ENCODE data around the gene AURKAIP1. TPM values are rescaled to one million over a fixed set of nuclear protein-coding genes. Genes with fewer than 3 reads are reported as not detected.
A peak's percentile ranks its signal among the peaks of the same experiment; 100 is the strongest.
"Not testable (repeated sequence)": the region's sequence is repeated elsewhere in the genome, so short reads cannot be mapped to it uniquely, and the experiment has no call there.

Gene AURKAIP1
- total RNA-seq, 4 donors from 2014 or later = 98.4 to 152 (median 117) TPM

GRCh38 chr1:1403653-1404052 is 28.6 kb upstream of the AURKAIP1 start:
- TF ChIP-seq POLR2AphosphoS5 (IDR thresholded peaks at IDR 0.05) (no peak), CTCF (IDR thresholded peaks at IDR 0.05) (no peak), EP300 (IDR thresholded peaks at IDR 0.05) (no peak), POLR2A (IDR thresholded peaks at IDR 0.05; ENCODE audit: low read depth) (no peak)
- DNase-seq (ENCODE audit: extremely low spot score) = no peak
- intact Hi-C loops (cut with DNase I) = loop anchor here (2.0 kb wide), 1 partner anchor 37 kb away; no protein-coding TSS in a partner anchor
- peaks cover 34 to 70% (median 52%) of the 10 kb centered on the region in 4 donors for H3K4me1 ChIP-seq
- 65% methylated on average over 7 of the region's 7 CpGs for WGBS
- peaks cover 28 to 61% (median 55%) of the 10 kb centered on the region in 4 donors for H3K36me3 ChIP-seq
- H3K27ac ChIP-seq (replicated peaks in 1 of 4) = no peak overlapping the region
- H3K27me3 ChIP-seq = no peaks in the 10 kb centered on the region
- no peak overlapping the region for H3K4me3 ChIP-seq
- no peaks in the 10 kb centered on the region for H3K9me3 ChIP-seq

- Histone ChIP-seq H3K4me1 (peaks cover 33 to 70% (median 51%) of the 10 kb centered on the region in 4 donors), H3K36me3 (peaks cover 28 to 65% (median 57%) of the 10 kb centered on the region in 4 donors)
- DNase-seq (ENCODE audit: extremely low spot score); H3K27ac ChIP-seq (replicated peaks in 1 of 4); H3K9me3 ChIP-seq; H3K4me3 ChIP-seq; H3K27me3 ChIP-seq: not testable (repeated sequence)
- intact Hi-C loops (cut with DNase I) = loop anchor here (2.0 kb wide), 1 partner anchor 38 kb away; no protein-coding TSS in a partner anchor
- WGBS = 89% methylated on average over 9 of the region's 9 CpGs
Observed at GRCh38 chr1:1402901-1403392, 27.9 kb upstream of the AURKAIP1 start.

- peaks cover 34 to 72% (median 64%) of the 10 kb centered on the region in 4 donors for H3K36me3 ChIP-seq
- WGBS = 69% methylated on average over 19 of the region's 20 CpGs
- no peaks in the 10 kb centered on the region for H3K27me3 ChIP-seq
- no peaks in the 10 kb centered on the region for H3K9me3 ChIP-seq
- no peak for DNase-seq (ENCODE audit: extremely low spot score)
- peaks cover 38 to 70% (median 53%) of the 10 kb centered on the region in 4 donors for H3K4me1 ChIP-seq
- TF ChIP-seq POLR2AphosphoS5 (IDR thresholded peaks at IDR 0.05) (no peak), CTCF (IDR thresholded peaks at IDR 0.05) (peak in 1 of 3 experiments; percentile 43)
- intact Hi-C loops (cut with DNase I) = loop anchor here (2.0 kb wide), 1 partner anchor 39 kb away; no protein-coding TSS in a partner anchor
- no peak overlapping the region for H3K4me3 ChIP-seq
- peak overlapping the region in 1 of 4 donors; percentile 1 for H3K27ac ChIP-seq (replicated peaks in 1 of 4)
Observed at GRCh38 chr1:1402072-1402900, 27.3 kb upstream of the AURKAIP1 start.

- 89% methylated on average over 7 of the region's 7 CpGs for WGBS
- Histone ChIP-seq H3K4me1 (peaks cover 45 to 75% (median 54%) of the 10 kb centered on the region in 4 donors), H3K27ac (replicated peaks in 1 of 4) (no peak overlapping the region), H3K27me3 (no peaks in the 10 kb centered on the region), H3K36me3 (peaks cover 39 to 79% (median 71%) of the 10 kb centered on the region in 4 donors), H3K4me3 (no peak overlapping the region), H3K9me3 (no peaks in the 10 kb centered on the region)
- no peak for DNase-seq (ENCODE audit: extremely low spot score)
- TF ChIP-seq POLR2AphosphoS5 (IDR thresholded peaks at IDR 0.05) (no peak), POLR2A (IDR thresholded peaks at IDR 0.05; ENCODE audit: low read depth) (no peak), EP300 (IDR thresholded peaks at IDR 0.05) (no peak), CTCF (IDR thresholded peaks at IDR 0.05) (no peak)
- intact Hi-C loops (cut with DNase I) = loop anchor here (2.0 kb wide), 1 partner anchor 39 kb away; no protein-coding TSS in a partner anchor
Observed at GRCh38 chr1:1401457-1402010, 26.5 kb upstream of the AURKAIP1 start.
